Measurements from ENCODE around the gene LMNA.

LMNA gene

GRCh38 chr1:156098784-156099183 lies 15.7 kb upstream of the LMNA start:
- no peak overlapping the region for H3K4me3 ChIP-seq (ENCODE audit: control insufficient read depth, low read depth, low read length)
- no peak for DNase-seq (ENCODE audit: low read depth)
- TF ChIP-seq CTCF (conservative IDR thresholded peaks at IDR 0.05; ENCODE audit: control insufficient read depth, insufficient read depth, low read depth, low read length), result no peak

- no peak for TF ChIP-seq CTCF (conservative IDR thresholded peaks at IDR 0.05; ENCODE audit: control insufficient read depth, insufficient read depth, low read depth, low read length)
- no peak for DNase-seq (ENCODE audit: low read depth)
- no peak overlapping the region for H3K4me3 ChIP-seq (ENCODE audit: control insufficient read depth, low read depth, low read length)
Observed at GRCh38 chr1:156099282-156099681, 15.2 kb upstream of the LMNA start.

- TF ChIP-seq CTCF (conservative IDR thresholded peaks at IDR 0.05; ENCODE audit: control insufficient read depth, insufficient read depth, low read depth, low read length), result no peak
- DNase-seq (ENCODE audit: low read depth), result no peak
- H3K4me3 ChIP-seq (ENCODE audit: control insufficient read depth, low read depth, low read length), result no peak overlapping the region
Observed at GRCh38 chr1:156100205-156100995, 14.1 kb upstream of the LMNA start.

- H3K4me3 ChIP-seq (ENCODE audit: control insufficient read depth, low read depth, low read length), result no peak overlapping the region
- no peak for TF ChIP-seq CTCF (conservative IDR thresholded peaks at IDR 0.05; ENCODE audit: control insufficient read depth, insufficient read depth, low read depth, low read length)
- no peak for DNase-seq (ENCODE audit: low read depth)
Observed at GRCh38 chr1:156101880-156102279, 12.6 kb upstream of the LMNA start.

- TF ChIP-seq CTCF (conservative IDR thresholded peaks at IDR 0.05; ENCODE audit: control insufficient read depth, insufficient read depth, low read depth, low read length), result no peak
- DNase-seq (ENCODE audit: low read depth), result peak; percentile 82
- no peak overlapping the region for H3K4me3 ChIP-seq (ENCODE audit: control insufficient read depth, low read depth, low read length)
Observed at GRCh38 chr1:156102633-156103511, 11.6 kb upstream of the LMNA start.

- TF ChIP-seq CTCF (conservative IDR thresholded peaks at IDR 0.05; ENCODE audit: control insufficient read depth, insufficient read depth, low read depth, low read length), result no peak
- peak; percentile 80 for DNase-seq (ENCODE audit: low read depth)
- no peak overlapping the region for H3K4me3 ChIP-seq (ENCODE audit: control insufficient read depth, low read depth, low read length)
Observed at GRCh38 chr1:156103521-156103947, 11.0 kb upstream of the LMNA start.

Measured in fibroblast of mammary gland (primary cell).